Panc1 (cell line): Measurements from ENCODE around the gene FADS2.

ENCODE experiments used
- CTCF ChIP-seq: fragments of 450-650 bp; IDR thresholded peaks from 2 replicates; pipeline ENCODE4 v1.5.1; 2017; ENCODE audit warnings: mild to moderate bottlenecking
- POLR2AphosphoS5 ChIP-seq: IDR thresholded peaks from 2 replicates; pipeline ENCODE4 v1.6.1; 2012; ENCODE audit warnings: mild to moderate bottlenecking, low read depth, low read length, moderate library complexity
- REST ChIP-seq, 2 experiments: IDR thresholded peaks; 2 replicates each; pipeline ENCODE4 v1.6.1; 2011 to 2012; ENCODE audit warnings: low read depth in 2 of 2, control low read depth in 1 of 2, low read length in 1 of 2, mild to moderate bottlenecking in 1 of 2, moderate library complexity in 1 of 2; ENCODE audit not compliant: insufficient read depth in 1 of 2
- SIN3A ChIP-seq: IDR thresholded peaks from 2 replicates; pipeline ENCODE4 v1.6.1; 2012; ENCODE audit warnings: low read depth, mild to moderate bottlenecking, low read length, moderate library complexity, borderline replicate concordance; ENCODE audit not compliant: insufficient read depth
- TCF7L2 ChIP-seq: IDR thresholded peaks from 2 replicates; pipeline ENCODE4 v1.6.1; 2011; ENCODE audit warnings: mild to moderate bottlenecking, low read depth, low read length, inconsistent platforms

GRCh38 chr11:61839742-61840141, 11.6 kb downstream of the FADS2 start:
- TF ChIP-seq CTCF: no peak
- no peak for TF ChIP-seq SIN3A
- TF ChIP-seq REST (IDR thresholded peaks at IDR 0.05; ENCODE audit: insufficient read depth in 1 of 2, low read depth in 2 of 2, low read length in 1 of 2): no peak
- no peak for TF ChIP-seq POLR2AphosphoS5
- TF ChIP-seq TCF7L2: no peak
